GM18861 (cell line): ENCODE results near the gene CSDE1.

Source experiments
- ATAC-seq: cut with Tn5 transposase; IDR thresholded peaks from one replicate; pipeline ENCODE4 v1.9.1; 2021; ENCODE audit not compliant: unreplicated experiment

Gene CSDE1

GRCh38 chr1:114703242-114703641 lies 54.5 kb downstream of the CSDE1 start:
- ATAC-seq, result no peak

GRCh38 chr1:114702737-114703136 lies 55.0 kb downstream of the CSDE1 start:
- no peak for ATAC-seq

DNA sequence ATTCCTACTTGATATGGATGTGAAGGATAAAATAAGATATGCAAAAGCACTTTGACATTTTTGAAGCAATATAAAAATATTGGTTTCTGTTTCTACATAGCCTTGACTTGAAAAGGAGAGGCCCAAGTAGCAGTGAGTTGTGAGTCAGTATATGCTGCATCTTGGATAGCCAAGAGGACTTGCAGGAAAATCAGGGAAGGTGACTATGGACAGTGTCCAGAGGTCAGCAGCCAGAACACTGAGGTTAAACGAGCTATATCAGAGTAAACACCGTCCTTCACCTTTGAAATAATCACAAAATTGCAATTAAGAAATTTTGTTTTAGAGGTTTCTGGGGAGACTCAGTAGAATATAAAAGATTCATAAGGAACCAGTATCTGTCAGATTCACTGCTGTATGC lies 55.9 kb downstream of the CSDE1 start:
- no peak for ATAC-seq

DNA sequence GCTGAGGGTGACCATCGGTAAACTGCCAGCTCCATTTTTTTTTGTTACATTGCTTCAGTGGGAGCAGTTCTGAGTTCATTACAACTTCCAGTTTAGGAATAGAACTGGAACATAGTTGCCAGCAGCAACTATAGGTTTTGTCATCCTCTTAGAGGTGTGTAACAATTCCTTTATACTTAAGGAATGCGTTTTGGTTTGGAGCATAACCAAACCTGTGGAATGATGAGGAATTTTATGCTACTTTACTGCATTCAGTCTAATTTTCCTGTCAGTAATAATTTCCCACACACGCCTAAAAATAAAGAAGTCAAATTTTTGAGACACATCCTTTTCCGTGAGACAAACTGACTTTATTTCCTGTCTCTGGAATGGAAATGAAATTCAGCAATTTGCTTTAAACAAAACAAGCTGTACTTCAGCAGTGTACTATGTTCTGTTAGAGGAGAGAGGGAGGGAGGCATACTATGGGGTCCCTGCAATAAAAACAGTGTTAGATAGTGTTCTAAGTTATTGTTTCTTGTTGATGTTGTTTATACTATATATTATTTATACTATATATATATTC lies 57.7 kb downstream of the CSDE1 start:
- no peak for ATAC-seq

DNA sequence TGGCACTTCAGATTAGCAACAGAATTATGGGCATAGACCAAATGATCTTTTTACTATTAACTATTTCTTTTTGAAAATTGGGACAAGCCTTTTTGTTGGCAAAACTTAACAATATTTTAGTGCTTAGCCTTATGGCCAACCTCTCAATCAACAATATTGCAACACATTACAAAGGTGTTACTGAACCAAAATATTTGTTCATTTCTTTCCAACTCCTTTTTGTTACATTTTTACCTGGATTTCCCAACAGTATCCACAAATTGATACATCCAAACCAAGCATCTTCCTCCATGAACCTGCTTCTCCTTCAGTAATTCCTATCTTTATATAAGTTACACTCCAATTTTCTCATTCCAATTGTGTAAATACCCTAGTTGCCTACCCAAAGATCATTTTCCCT lies 61.0 kb downstream of the CSDE1 start:
- ATAC-seq, result no peak

- no peak for ATAC-seq
These were observed 62.2 kb downstream of the CSDE1 start, which contains the start of gene AMPD1 for GRCh38 chr1:114695430-114696058. Gene AMPD1, minus strand, starts transcription at chr1:114695546. Its CDS starts 75 bp downstream, at chr1:114695471.

DNA sequence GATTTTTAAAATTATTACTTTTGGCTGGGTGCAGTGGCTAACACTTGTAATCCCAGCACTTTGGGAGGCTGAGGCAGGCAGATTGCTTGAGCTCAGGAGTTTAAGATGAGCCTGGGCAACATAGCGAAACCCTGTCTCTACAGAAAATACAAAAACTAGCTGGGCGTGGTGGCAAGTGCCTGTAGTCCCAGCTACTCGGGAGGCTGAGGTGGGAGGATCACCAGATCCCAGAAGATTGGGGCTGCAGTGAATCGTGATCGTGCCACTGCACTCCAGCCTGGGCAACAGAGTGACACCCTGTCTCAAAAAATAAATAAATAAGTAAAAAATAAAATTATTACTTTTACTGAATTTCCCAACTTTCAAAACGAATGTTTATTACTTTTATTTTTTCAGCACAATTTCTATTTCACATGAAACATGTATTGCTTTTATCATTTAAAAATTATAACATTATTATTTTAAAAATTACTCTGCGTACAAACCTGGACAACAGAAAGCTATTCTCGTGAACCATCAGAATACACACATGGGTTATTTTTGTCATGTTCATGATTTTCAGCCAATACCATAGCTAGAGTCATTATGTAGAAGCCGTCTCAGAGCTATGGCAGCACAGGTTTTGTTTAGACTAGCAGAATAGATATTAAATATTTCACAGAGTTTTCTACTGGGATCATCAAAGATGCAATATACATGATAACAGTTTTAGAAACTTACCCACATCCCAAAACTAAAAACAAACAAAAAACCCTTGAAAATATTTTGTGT lies 63.1 kb downstream of the CSDE1 start:
- no peak for ATAC-seq

- ATAC-seq, result no peak
These were observed 64.8 kb downstream of the CSDE1 start for GRCh38 chr1:114692947-114693346.

- ATAC-seq, result no peak
These were observed 66.7 kb downstream of the CSDE1 start for GRCh38 chr1:114691061-114691460.

- no peak for ATAC-seq
These were observed 67.6 kb downstream of the CSDE1 start for GRCh38 chr1:114690148-114690547.

DNA sequence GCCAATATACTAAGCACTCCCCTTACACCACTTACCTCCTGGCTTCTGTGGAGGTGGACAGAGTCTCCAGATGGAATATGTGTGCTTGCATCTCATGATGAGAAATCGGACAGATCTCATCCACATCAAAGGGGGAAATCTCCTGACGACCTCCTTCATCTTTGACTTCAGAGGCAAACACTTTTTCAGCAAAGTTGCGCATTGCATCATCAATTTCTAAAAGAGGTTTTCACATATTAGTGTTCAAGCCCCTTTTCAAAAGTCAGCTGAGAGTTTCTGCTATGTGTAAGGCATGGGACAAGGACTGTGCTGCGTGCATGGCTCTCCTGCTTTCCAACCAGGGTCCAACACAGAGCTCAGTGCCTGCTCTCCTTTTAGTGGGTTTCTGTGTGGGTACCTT lies 69.3 kb downstream of the CSDE1 start:
- no peak for ATAC-seq

DNA sequence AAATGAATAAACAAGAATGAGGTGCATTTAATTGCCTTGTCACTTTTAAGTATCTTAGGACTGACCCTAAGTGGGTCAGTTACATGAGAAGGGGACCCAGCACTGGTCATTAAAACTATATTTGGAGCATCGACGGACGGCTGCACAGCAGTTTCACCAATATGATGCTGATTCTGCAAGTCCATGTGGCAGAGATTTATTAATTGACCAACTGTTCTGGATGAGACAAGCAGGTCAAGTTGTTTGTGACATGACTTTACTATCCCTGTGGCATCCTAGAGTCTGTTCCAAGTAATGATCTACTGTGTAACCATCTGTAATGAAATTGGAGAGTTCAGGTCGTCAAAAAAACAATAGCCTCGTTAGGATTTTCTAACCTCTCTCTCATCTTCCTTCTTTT lies 71.9 kb downstream of the CSDE1 start:
- ATAC-seq, result no peak

- no peak for ATAC-seq
These were observed 80.1 kb downstream of the CSDE1 start for GRCh38 chr1:114677691-114678090.

- ATAC-seq, result no peak
These were observed 81.7 kb downstream of the CSDE1 start for GRCh38 chr1:114676115-114676514.

DNA sequence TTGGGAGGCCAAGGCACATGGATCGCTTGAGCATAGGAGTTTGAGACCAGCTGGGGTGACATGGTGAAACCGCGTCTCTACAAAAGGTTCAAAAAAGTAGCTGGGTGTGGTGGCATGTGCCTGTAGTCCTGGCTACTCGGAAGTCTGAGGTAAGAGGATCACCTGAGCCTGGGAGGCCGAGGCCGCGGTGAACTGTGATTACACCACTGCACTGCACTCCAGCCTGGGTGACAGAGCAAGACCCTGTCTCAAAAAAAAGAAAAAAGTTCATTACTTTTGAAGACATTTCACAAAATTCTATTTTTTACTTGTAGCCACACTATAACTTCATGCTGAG lies 85.9 kb downstream of the CSDE1 start:
- no peak for ATAC-seq

- no peak for ATAC-seq
These were observed 86.5 kb downstream of the CSDE1 start for GRCh38 chr1:114671011-114671938.

- ATAC-seq, result peak; percentile 97
These were observed 87.4 kb downstream of the CSDE1 start for GRCh38 chr1:114670083-114671010.

- ATAC-seq, result peak; percentile 24
These were observed 88.2 kb downstream of the CSDE1 start, which contains the start of gene DENND2C for GRCh38 chr1:114669562-114670082. Gene DENND2C, minus strand, starts transcription at chr1:114670049. Its CDS starts 44,065 bp downstream, at chr1:114625984.

- ATAC-seq, result no peak
These were observed 88.8 kb downstream of the CSDE1 start for GRCh38 chr1:114668784-114669561.
